ENCODE measurements around the gene LKAAEAR1.

- TF ChIP-seq CTCF (IDR thresholded peaks at IDR 0.05) (no peak), ZFX (IDR thresholded peaks at IDR 0.05; ENCODE audit: borderline replicate concordance) (no peak)
Measured at GRCh38 chr20:64037199-64037497, 47.0 kb downstream of the LKAAEAR1 start.
